Stomach (tissue), 4 donors: ENCODE measurements around the gene THEMIS.

Experiments
- POLR2A ChIP-seq, 4 donors: fragments of 450-650 bp; IDR thresholded peaks; one replicate each; pipeline ENCODE4 v1.6.1; 2016; ENCODE audit warnings: antibody characterized with exemption in 4 of 4, control low read depth in 2 of 4, mild to moderate bottlenecking in 1 of 4, moderate library complexity in 1 of 4
- POLR2AphosphoS5 ChIP-seq, 3 donors: sonication (generic); formaldehyde crosslinking; IDR thresholded peaks; one replicate each; pipeline ENCODE4 v1.6.1; 2016; ENCODE audit warnings: antibody characterized with exemption in 3 of 3
- TF ChIP-seq, protein P1 (sequence below), 7 experiments: fragments of 450-650 bp in 4 of 7; fragments of 200-600 bp in 3 of 7; sonication (generic) in 3 of 7; IDR thresholded peaks; one replicate each; pipeline ENCODE4 v1.5.1; 2016 to 2019; ENCODE audit warnings: antibody characterized with exemption in 7 of 7, control low read depth in 2 of 7, mild to moderate bottlenecking in 1 of 7

- TF ChIP-seq, protein P1, sequence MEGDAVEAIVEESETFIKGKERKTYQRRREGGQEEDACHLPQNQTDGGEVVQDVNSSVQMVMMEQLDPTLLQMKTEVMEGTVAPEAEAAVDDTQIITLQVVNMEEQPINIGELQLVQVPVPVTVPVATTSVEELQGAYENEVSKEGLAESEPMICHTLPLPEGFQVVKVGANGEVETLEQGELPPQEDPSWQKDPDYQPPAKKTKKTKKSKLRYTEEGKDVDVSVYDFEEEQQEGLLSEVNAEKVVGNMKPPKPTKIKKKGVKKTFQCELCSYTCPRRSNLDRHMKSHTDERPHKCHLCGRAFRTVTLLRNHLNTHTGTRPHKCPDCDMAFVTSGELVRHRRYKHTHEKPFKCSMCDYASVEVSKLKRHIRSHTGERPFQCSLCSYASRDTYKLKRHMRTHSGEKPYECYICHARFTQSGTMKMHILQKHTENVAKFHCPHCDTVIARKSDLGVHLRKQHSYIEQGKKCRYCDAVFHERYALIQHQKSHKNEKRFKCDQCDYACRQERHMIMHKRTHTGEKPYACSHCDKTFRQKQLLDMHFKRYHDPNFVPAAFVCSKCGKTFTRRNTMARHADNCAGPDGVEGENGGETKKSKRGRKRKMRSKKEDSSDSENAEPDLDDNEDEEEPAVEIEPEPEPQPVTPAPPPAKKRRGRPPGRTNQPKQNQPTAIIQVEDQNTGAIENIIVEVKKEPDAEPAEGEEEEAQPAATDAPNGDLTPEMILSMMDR (IDR thresholded peaks at IDR 0.05): no peak
- TF ChIP-seq POLR2A (IDR thresholded peaks at IDR 0.05) (no peak), POLR2AphosphoS5 (IDR thresholded peaks at IDR 0.05) (no peak)
These were observed 68.5 kb downstream of the THEMIS start for GRCh38 chr6:127832381-127832780.
